DMS53 treated with DMSO at 0.1 percent for 48 hours (cell line): Measurements from ENCODE around the gene IQSEC1.
"Not testable (repeated sequence)": the region's sequence is repeated elsewhere in the genome, so short reads cannot be mapped to it uniquely, and the experiment has no call there.

ENCODE experiments used
- DNase-seq: peaks from one replicate; lab custom pipeline; 2025; ENCODE audit not compliant: unreplicated experiment; lab: John Stamatoyannopoulos, UW

The IQSEC1 gene

GRCh38 chr3:12882336-12883310 lies 190.6 kb downstream of the IQSEC1 start:
- no peak for DNase-seq

GRCh38 chr3:12881858-12882257 lies 191.4 kb downstream of the IQSEC1 start:
- not testable (repeated sequence) for DNase-seq

GRCh38 chr3:12879191-12879815 lies 193.9 kb downstream of the IQSEC1 start:
- DNase-seq = no peak

GRCh38 chr3:12878758-12879157 lies 194.5 kb downstream of the IQSEC1 start:
- not testable (repeated sequence) for DNase-seq

- no peak for DNase-seq
These were observed 195.1 kb downstream of the IQSEC1 start for GRCh38 chr3:12878141-12878574.

GRCh38 chr3:12877040-12877439 lies 196.2 kb downstream of the IQSEC1 start:
- DNase-seq = no peak

GRCh38 chr3:12875857-12876836 lies 197.1 kb downstream of the IQSEC1 start:
- no peak for DNase-seq

GRCh38 chr3:12871404-12871983 lies 201.7 kb downstream of the IQSEC1 start:
- DNase-seq = no peak

GRCh38 chr3:12870942-12871341 lies 202.3 kb downstream of the IQSEC1 start:
- DNase-seq = no peak

GRCh38 chr3:12869035-12869621 lies 204.1 kb downstream of the IQSEC1 start:
- no peak for DNase-seq

- DNase-seq = peak; percentile 55
These were observed 204.9 kb downstream of the IQSEC1 start for GRCh38 chr3:12868039-12869034.

- DNase-seq = no peak
These were observed 206.4 kb downstream of the IQSEC1 start for GRCh38 chr3:12866836-12867235.

GRCh38 chr3:12865271-12865670 lies 208.0 kb downstream of the IQSEC1 start:
- DNase-seq = no peak

- DNase-seq = no peak
These were observed 210.8 kb downstream of the IQSEC1 start for GRCh38 chr3:12862387-12862786.

- DNase-seq = no peak
These were observed 211.6 kb downstream of the IQSEC1 start for GRCh38 chr3:12861611-12862010.

- no peak for DNase-seq
These were observed 213.4 kb downstream of the IQSEC1 start for GRCh38 chr3:12859840-12860239.

GRCh38 chr3:12856626-12857025 lies 216.6 kb downstream of the IQSEC1 start:
- DNase-seq = no peak

- DNase-seq = no peak
These were observed 218.7 kb downstream of the IQSEC1 start for GRCh38 chr3:12854565-12854964.

GRCh38 chr3:12853847-12854246 lies 219.4 kb downstream of the IQSEC1 start:
- DNase-seq = not testable (repeated sequence)
